Frontal cortex (tissue), 4 donors: ENCODE data around the gene REPS2. TPM values are rescaled to one million over a fixed set of nuclear protein-coding genes. Genes with fewer than 3 reads are reported as not detected.

ENCODE experiments used
- DNase-seq, 2 donors: peaks; one replicate each; pipeline ENCODE4 v3.0.0; 2012; ENCODE audit warnings: low spot score in 2 of 2
- FAIRE-seq: peaks from 2 replicates; lab custom pipeline; 2012; peaks lifted over from hg19 to GRCh38; lab: Jason Lieb, UNC
- small RNA-seq: library from RNA; depleted of rRNA; stranded (forward); fragments of <200 nt; gene quantifications from one replicate; pipeline ENCODE3, GENCODE V24; 2014
- total RNA-seq: library from RNA; depleted of rRNA; stranded (reverse); fragments of >200 nt; gene quantifications from one replicate; pipeline ENCODE4 v1.2.3, GENCODE V29; 2014
- donor health status: control.
- donor health status: control.
- donor health status: control.

The REPS2 gene
- total RNA-seq, 1 donor from 2014 or later = 31.4 TPM

GRCh38 chrX:17182317-17182716 lies 235.9 kb downstream of the REPS2 start:
- FAIRE-seq = no peak
- DNase-seq = no peak

- DNase-seq (no peak), FAIRE-seq (no peak)
Measured at GRCh38 chrX:17183566-17183965, 237.1 kb downstream of the REPS2 start.

- FAIRE-seq (no peak), DNase-seq (no peak)
Measured at GRCh38 chrX:17185431-17185830, 239.0 kb downstream of the REPS2 start.

- no peak for DNase-seq
- no peak for FAIRE-seq
Measured at GRCh38 chrX:17187136-17187756, 240.8 kb downstream of the REPS2 start.

GRCh38 chrX:17192106-17192505 lies 245.6 kb downstream of the REPS2 start:
- DNase-seq (no peak), FAIRE-seq (no peak)

Small RNAs within 50 kb of the gene (small RNA-seq; reads per million reads assigned to genes)
- gene RF00019 (not detected), gene RF00190 (not detected)

Other genes with a start within 250 kb of the REPS2 start
- 26.5 TPM for gene CTPS2, start 234.0 kb upstream of the REPS2 start, total RNA-seq
- 30.2 TPM for gene SYAP1, start 227.0 kb upstream of the REPS2 start, total RNA-seq
- gene TXLNG, start 160.2 kb upstream of the REPS2 start, total RNA-seq = 11.8 TPM
- gene RBBP7, start 76.3 kb upstream of the REPS2 start, total RNA-seq = 84.8 TPM